Measurements from ENCODE around the gene NLK.
"Not testable (repeated sequence)": the region's sequence is repeated elsewhere in the genome, so short reads cannot be mapped to it uniquely, and the experiment has no call there.

Gene NLK

GRCh38 chr17:28142305-28142704 lies 99.8 kb downstream of the NLK start:
- no peak for DNase-seq (ENCODE audit: low read depth)
- no peak overlapping the region for H3K4me3 ChIP-seq (ENCODE audit: low read depth, low read length)
- TF ChIP-seq, protein P1, sequence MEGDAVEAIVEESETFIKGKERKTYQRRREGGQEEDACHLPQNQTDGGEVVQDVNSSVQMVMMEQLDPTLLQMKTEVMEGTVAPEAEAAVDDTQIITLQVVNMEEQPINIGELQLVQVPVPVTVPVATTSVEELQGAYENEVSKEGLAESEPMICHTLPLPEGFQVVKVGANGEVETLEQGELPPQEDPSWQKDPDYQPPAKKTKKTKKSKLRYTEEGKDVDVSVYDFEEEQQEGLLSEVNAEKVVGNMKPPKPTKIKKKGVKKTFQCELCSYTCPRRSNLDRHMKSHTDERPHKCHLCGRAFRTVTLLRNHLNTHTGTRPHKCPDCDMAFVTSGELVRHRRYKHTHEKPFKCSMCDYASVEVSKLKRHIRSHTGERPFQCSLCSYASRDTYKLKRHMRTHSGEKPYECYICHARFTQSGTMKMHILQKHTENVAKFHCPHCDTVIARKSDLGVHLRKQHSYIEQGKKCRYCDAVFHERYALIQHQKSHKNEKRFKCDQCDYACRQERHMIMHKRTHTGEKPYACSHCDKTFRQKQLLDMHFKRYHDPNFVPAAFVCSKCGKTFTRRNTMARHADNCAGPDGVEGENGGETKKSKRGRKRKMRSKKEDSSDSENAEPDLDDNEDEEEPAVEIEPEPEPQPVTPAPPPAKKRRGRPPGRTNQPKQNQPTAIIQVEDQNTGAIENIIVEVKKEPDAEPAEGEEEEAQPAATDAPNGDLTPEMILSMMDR (conservative IDR thresholded peaks at IDR 0.05; ENCODE audit: low read depth, low read length): no peak

GRCh38 chr17:28144019-28144418 lies 101.5 kb downstream of the NLK start:
- TF ChIP-seq, protein P1 (conservative IDR thresholded peaks at IDR 0.05; ENCODE audit: low read depth, low read length): no peak
- no peak overlapping the region for H3K4me3 ChIP-seq (ENCODE audit: low read depth, low read length)
- DNase-seq (ENCODE audit: low read depth): no peak

- TF ChIP-seq, protein P1 (conservative IDR thresholded peaks at IDR 0.05; ENCODE audit: low read depth, low read length): no peak
- peak; percentile 25 for DNase-seq (ENCODE audit: low read depth)
- no peak overlapping the region for H3K4me3 ChIP-seq (ENCODE audit: low read depth, low read length)
These were observed 102.9 kb downstream of the NLK start for GRCh38 chr17:28145348-28145747.

GRCh38 chr17:28147017-28147416 lies 104.5 kb downstream of the NLK start:
- TF ChIP-seq, protein P1 (conservative IDR thresholded peaks at IDR 0.05; ENCODE audit: low read depth, low read length): no peak
- no peak overlapping the region for H3K4me3 ChIP-seq (ENCODE audit: low read depth, low read length)
- no peak for DNase-seq (ENCODE audit: low read depth)

GRCh38 chr17:28151001-28151400 lies 108.5 kb downstream of the NLK start:
- no peak overlapping the region for H3K4me3 ChIP-seq (ENCODE audit: low read depth, low read length)
- TF ChIP-seq, protein P1 (conservative IDR thresholded peaks at IDR 0.05; ENCODE audit: low read depth, low read length): no peak
- no peak for DNase-seq (ENCODE audit: low read depth)

GRCh38 chr17:28154214-28154613 lies 111.7 kb downstream of the NLK start:
- H3K4me3 ChIP-seq (ENCODE audit: low read depth, low read length): no peak overlapping the region
- DNase-seq (ENCODE audit: low read depth): no peak
- TF ChIP-seq, protein P1 (conservative IDR thresholded peaks at IDR 0.05; ENCODE audit: low read depth, low read length): no peak

GRCh38 chr17:28155405-28155804 lies 112.9 kb downstream of the NLK start:
- not testable (repeated sequence) for DNase-seq (ENCODE audit: low read depth); H3K4me3 ChIP-seq (ENCODE audit: low read depth, low read length)

DNA sequence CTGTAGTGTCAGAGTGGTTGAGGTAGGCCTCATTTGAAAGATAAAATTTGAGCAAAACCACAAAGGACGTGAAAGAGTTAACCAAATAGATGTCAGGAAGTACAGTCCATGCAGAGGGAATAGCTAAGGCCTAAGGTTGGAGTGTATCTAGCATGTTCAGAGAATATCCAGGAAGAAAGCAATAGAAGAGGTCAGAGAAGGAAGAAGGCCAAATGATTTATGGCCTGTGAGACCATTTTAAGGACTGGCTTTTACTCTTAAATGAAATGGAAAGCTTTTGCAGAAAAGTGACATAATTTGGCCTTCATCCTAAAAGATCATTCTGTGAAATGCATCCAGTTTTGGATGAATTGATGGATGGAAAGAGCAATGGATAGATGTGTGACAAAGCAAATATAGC lies 116.5 kb downstream of the NLK start:
- no peak for DNase-seq (ENCODE audit: low read depth)
- TF ChIP-seq, protein P1 (conservative IDR thresholded peaks at IDR 0.05; ENCODE audit: low read depth, low read length): no peak
- H3K4me3 ChIP-seq (ENCODE audit: low read depth, low read length): no peak overlapping the region

Measured in choroid plexus epithelial cell (primary cell).